Ishikawa (cell line): ENCODE data around the gene DHX32.

Source experiments
- FOXM1 ChIP-seq: IDR thresholded peaks from 2 replicates; pipeline ENCODE4 v1.6.1; 2012; ENCODE audit warnings: low read depth, borderline replicate concordance
- NFIC ChIP-seq: IDR thresholded peaks from 2 replicates; pipeline ENCODE4 v1.6.1; 2012
- RAD21 ChIP-seq: IDR thresholded peaks from 2 replicates; pipeline ENCODE4 v1.6.1; 2012; ENCODE audit warnings: low read depth
- TEAD4 ChIP-seq: IDR thresholded peaks from 2 replicates; pipeline ENCODE4 v1.6.1; 2012
- TF ChIP-seq, protein P1 (sequence below): IDR thresholded peaks from 2 replicates; pipeline ENCODE4 v1.6.1; 2012
- TF ChIP-seq, protein P2 (sequence below): IDR thresholded peaks from 2 replicates; pipeline ENCODE4 v1.6.1; 2012

DNA sequence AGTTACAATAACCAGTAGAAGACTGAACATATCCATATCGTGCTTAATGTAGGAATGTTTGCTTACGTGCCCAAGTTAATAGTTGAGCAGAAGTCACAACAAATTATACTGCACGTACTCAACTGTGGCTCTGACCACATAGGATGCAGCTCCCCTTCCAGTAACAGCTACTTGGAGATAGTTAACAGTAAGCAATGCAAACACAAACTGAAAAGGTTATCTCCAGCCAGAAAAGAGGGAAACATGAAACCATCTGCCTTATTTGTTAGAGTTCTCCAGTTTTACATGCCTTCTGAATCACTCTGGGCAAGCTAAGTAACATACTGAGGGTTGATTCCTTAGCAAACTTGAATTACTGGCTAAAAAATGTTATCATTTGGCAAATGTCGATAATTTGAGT, 9.8 kb downstream of the DHX32 start:
- TF ChIP-seq TEAD4 (no peak), RAD21 (no peak), NFIC (no peak), FOXM1 (no peak)
- TF ChIP-seq, protein P1, sequence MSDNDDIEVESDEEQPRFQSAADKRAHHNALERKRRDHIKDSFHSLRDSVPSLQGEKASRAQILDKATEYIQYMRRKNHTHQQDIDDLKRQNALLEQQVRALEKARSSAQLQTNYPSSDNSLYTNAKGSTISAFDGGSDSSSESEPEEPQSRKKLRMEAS = no peak
- TF ChIP-seq, protein P2, sequence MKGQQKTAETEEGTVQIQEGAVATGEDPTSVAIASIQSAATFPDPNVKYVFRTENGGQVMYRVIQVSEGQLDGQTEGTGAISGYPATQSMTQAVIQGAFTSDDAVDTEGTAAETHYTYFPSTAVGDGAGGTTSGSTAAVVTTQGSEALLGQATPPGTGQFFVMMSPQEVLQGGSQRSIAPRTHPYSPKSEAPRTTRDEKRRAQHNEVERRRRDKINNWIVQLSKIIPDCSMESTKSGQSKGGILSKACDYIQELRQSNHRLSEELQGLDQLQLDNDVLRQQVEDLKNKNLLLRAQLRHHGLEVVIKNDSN = no peak
